IPS-18a (cell line): ENCODE data around the gene DNAH11.

Experiments
- H3K27ac ChIP-seq: one replicate; pipeline ENCODE4 v1.5.1; 2013; ENCODE audit warnings: low read length
- H3K27me3 ChIP-seq: one replicate; pipeline ENCODE4 v1.6.1; 2013; ENCODE audit warnings: mild to moderate bottlenecking, low read length; ENCODE audit not compliant: control insufficient read depth, insufficient read depth
- H3K36me3 ChIP-seq: one replicate; pipeline ENCODE4 v1.6.1; 2013; ENCODE audit warnings: low read depth, low read length; ENCODE audit not compliant: control insufficient read depth
- H3K4me1 ChIP-seq: one replicate; pipeline ENCODE4 v1.6.1; 2013; ENCODE audit warnings: low read depth, low read length; ENCODE audit not compliant: control insufficient read depth
- H3K4me3 ChIP-seq: one replicate; pipeline ENCODE4 v1.5.1; 2013; ENCODE audit warnings: low read length
- H3K9ac ChIP-seq: one replicate; pipeline ENCODE4 v1.6.1; 2013; ENCODE audit warnings: mild to moderate bottlenecking, low read length, moderate library complexity
- H3K9me3 ChIP-seq: one replicate; pipeline ENCODE4 v1.6.1; 2013; ENCODE audit warnings: low read depth, low read length; ENCODE audit not compliant: control insufficient read depth

The DNAH11 gene

GRCh38 chr7:21624320-21624719, 81.5 kb downstream of the DNAH11 start:
- Histone ChIP-seq H3K4me3 (no peak overlapping the region), H3K9ac (no peak overlapping the region), H3K4me1 (no peaks in the 10 kb centered on the region), H3K9me3 (no peaks in the 10 kb centered on the region), H3K27me3 (no peaks in the 10 kb centered on the region), H3K36me3 (no peaks in the 10 kb centered on the region), H3K27ac (no peak overlapping the region)

GRCh38 chr7:21636694-21637093, 93.9 kb downstream of the DNAH11 start:
- Histone ChIP-seq H3K36me3 (no peaks in the 10 kb centered on the region), H3K27ac (no peak overlapping the region), H3K9ac (no peak overlapping the region), H3K4me1 (no peaks in the 10 kb centered on the region), H3K9me3 (no peaks in the 10 kb centered on the region), H3K27me3 (no peaks in the 10 kb centered on the region), H3K4me3 (no peak overlapping the region)

- Histone ChIP-seq H3K9me3 (no peaks in the 10 kb centered on the region), H3K4me1 (peaks cover 6% of the 10 kb centered on the region), H3K36me3 (no peaks in the 10 kb centered on the region), H3K9ac (no peak overlapping the region), H3K27me3 (no peaks in the 10 kb centered on the region), H3K27ac (no peak overlapping the region), H3K4me3 (no peak overlapping the region)
These were observed 96.5 kb downstream of the DNAH11 start for GRCh38 chr7:21639206-21639868.

GRCh38 chr7:21640105-21640504, 97.3 kb downstream of the DNAH11 start:
- H3K4me3 ChIP-seq: no peak overlapping the region
- no peak overlapping the region for H3K27ac ChIP-seq
- no peaks in the 10 kb centered on the region for H3K9me3 ChIP-seq
- no peaks in the 10 kb centered on the region for H3K36me3 ChIP-seq
- peaks cover 6% of the 10 kb centered on the region for H3K4me1 ChIP-seq
- no peaks in the 10 kb centered on the region for H3K27me3 ChIP-seq
- no peak overlapping the region for H3K9ac ChIP-seq

GRCh38 chr7:21641546-21641945, 98.7 kb downstream of the DNAH11 start:
- Histone ChIP-seq H3K36me3 (no peaks in the 10 kb centered on the region), H3K4me1 (peaks cover 6% of the 10 kb centered on the region), H3K4me3 (no peak overlapping the region), H3K9ac (no peak overlapping the region), H3K9me3 (no peaks in the 10 kb centered on the region), H3K27me3 (no peaks in the 10 kb centered on the region), H3K27ac (no peak overlapping the region)

GRCh38 chr7:21642422-21642821, 99.6 kb downstream of the DNAH11 start:
- no peak overlapping the region for H3K27ac ChIP-seq
- H3K4me3 ChIP-seq: no peak overlapping the region
- peaks cover 6% of the 10 kb centered on the region for H3K4me1 ChIP-seq

GRCh38 chr7:21651697-21652096, 108.9 kb downstream of the DNAH11 start:
- H3K36me3 ChIP-seq: no peaks in the 10 kb centered on the region
- no peak overlapping the region for H3K27ac ChIP-seq
- peaks cover 3% of the 10 kb centered on the region for H3K9me3 ChIP-seq
- no peaks in the 10 kb centered on the region for H3K4me1 ChIP-seq
- no peak overlapping the region for H3K9ac ChIP-seq
- H3K27me3 ChIP-seq: no peaks in the 10 kb centered on the region
- H3K4me3 ChIP-seq: no peak overlapping the region

More at GRCh38 chr7:21642422-21642821, 99.6 kb downstream of the DNAH11 start:
- Histone ChIP-seq H3K36me3 (no peaks in the 10 kb centered on the region), H3K9me3 (peaks cover 3% of the 10 kb centered on the region), H3K27me3 (no peaks in the 10 kb centered on the region), H3K9ac (no peak overlapping the region)

- Histone ChIP-seq H3K27ac (no peak overlapping the region), H3K9me3 (no peaks in the 10 kb centered on the region), H3K36me3 (no peaks in the 10 kb centered on the region), H3K27me3 (no peaks in the 10 kb centered on the region), H3K9ac (no peak overlapping the region), H3K4me3 (no peak overlapping the region), H3K4me1 (no peaks in the 10 kb centered on the region)
These were observed 110.8 kb downstream of the DNAH11 start for GRCh38 chr7:21653623-21654022.

- no peaks in the 10 kb centered on the region for H3K4me1 ChIP-seq
- no peaks in the 10 kb centered on the region for H3K36me3 ChIP-seq
- H3K4me3 ChIP-seq: no peak overlapping the region
- H3K9ac ChIP-seq: no peak overlapping the region
- no peaks in the 10 kb centered on the region for H3K27me3 ChIP-seq
- H3K9me3 ChIP-seq: no peaks in the 10 kb centered on the region
- H3K27ac ChIP-seq: no peak overlapping the region
These were observed 113.2 kb downstream of the DNAH11 start for GRCh38 chr7:21656081-21656480.

- H3K9ac ChIP-seq: no peak overlapping the region
- no peak overlapping the region for H3K4me3 ChIP-seq
- H3K36me3 ChIP-seq: no peaks in the 10 kb centered on the region
- H3K4me1 ChIP-seq: no peaks in the 10 kb centered on the region
- H3K9me3 ChIP-seq: no peaks in the 10 kb centered on the region
- no peak overlapping the region for H3K27ac ChIP-seq
- no peaks in the 10 kb centered on the region for H3K27me3 ChIP-seq
These were observed 114.0 kb downstream of the DNAH11 start for GRCh38 chr7:21656796-21657195.

GRCh38 chr7:21670496-21670895, 127.7 kb downstream of the DNAH11 start:
- Histone ChIP-seq H3K27ac (no peak overlapping the region), H3K4me3 (no peak overlapping the region), H3K9ac (no peak overlapping the region), H3K36me3 (no peaks in the 10 kb centered on the region), H3K9me3 (no peaks in the 10 kb centered on the region), H3K27me3 (no peaks in the 10 kb centered on the region), H3K4me1 (no peaks in the 10 kb centered on the region)

- Histone ChIP-seq H3K9me3 (no peaks in the 10 kb centered on the region), H3K4me3 (no peak overlapping the region), H3K36me3 (no peaks in the 10 kb centered on the region), H3K9ac (no peak overlapping the region), H3K4me1 (no peaks in the 10 kb centered on the region), H3K27me3 (no peaks in the 10 kb centered on the region), H3K27ac (no peak overlapping the region)
These were observed 129.0 kb downstream of the DNAH11 start for GRCh38 chr7:21671859-21672258.
